Smooth muscle cell (in vitro differentiated cells): ENCODE data around the gene ASXL1. TPM values are rescaled to one million over a fixed set of nuclear protein-coding genes. Genes with fewer than 3 reads are reported as not detected.

Experiments
- DNase-seq: peaks from one replicate; lab custom pipeline; 2025; ENCODE audit not compliant: unreplicated experiment; lab: John Stamatoyannopoulos, UW
- H2AFZ ChIP-seq: fragments of 200-600 bp; sonication (generic); 2 replicates; pipeline ENCODE4 v1.6.0; 2016; ENCODE audit warnings: antibody characterized with exemption, low read depth, mild to moderate bottlenecking
- H3F3A ChIP-seq: fragments of 200-600 bp; sonication (generic); 2 replicates; pipeline ENCODE4 v1.6.0; 2017; ENCODE audit warnings: antibody characterized with exemption, low read depth
- H3K27ac ChIP-seq: fragments of 200-600 bp; sonication (generic); 2 replicates; pipeline ENCODE4 v1.5.1; 2016; ENCODE audit warnings: low read depth, mild to moderate bottlenecking
- H3K27me3 ChIP-seq: fragments of 200-600 bp; sonication (generic); 2 replicates; pipeline ENCODE4 v1.6.1; 2016; ENCODE audit warnings: low read depth, mild to moderate bottlenecking
- H3K36me3 ChIP-seq: fragments of 200-600 bp; sonication (generic); 2 replicates; pipeline ENCODE4 v1.5.1; 2016; ENCODE audit warnings: low read depth
- H3K4me1 ChIP-seq: fragments of 200-600 bp; sonication (generic); 2 replicates; pipeline ENCODE4 v1.5.1; 2016; ENCODE audit warnings: low read depth
- H3K4me2 ChIP-seq: fragments of 200-600 bp; sonication (generic); 2 replicates; pipeline ENCODE4 v1.6.0; 2016; ENCODE audit warnings: mild to moderate bottlenecking
- H3K4me3 ChIP-seq: fragments of 200-600 bp; sonication (generic); 2 replicates; pipeline ENCODE4 v1.5.1; 2016; ENCODE audit warnings: mild to moderate bottlenecking
- H3K79me2 ChIP-seq: fragments of 200-600 bp; sonication (generic); 2 replicates; pipeline ENCODE4 v1.6.0; 2016; ENCODE audit warnings: low read depth, mild to moderate bottlenecking
- H3K9ac ChIP-seq: fragments of 200-600 bp; sonication (generic); 2 replicates; pipeline ENCODE4 v1.6.0; 2016; ENCODE audit warnings: low read depth
- H3K9me3 ChIP-seq: fragments of 200-600 bp; sonication (generic); replicated peaks from 2 replicates; pipeline ENCODE4 v1.5.1; 2016; ENCODE audit warnings: low read depth
- H4K20me1 ChIP-seq: fragments of 200-600 bp; sonication (generic); 2 replicates; pipeline ENCODE4 v1.6.0; 2016; ENCODE audit warnings: low read depth
- CTCF ChIP-seq: fragments of 200-600 bp; sonication (generic); IDR thresholded peaks from 2 replicates; pipeline ENCODE4 v1.5.1; 2017; ENCODE audit warnings: borderline replicate concordance, mild to moderate bottlenecking, antibody characterized with exemption; ENCODE audit not compliant: insufficient read depth, poor library complexity, severe bottlenecking
- WGBS: methylation state at CpG from one replicate; pipeline ENCODE4 v1.1.7; 2016; ENCODE audit warnings: low lambda C conversion rate; 5-methylcytosine and 5-hydroxymethylcytosine counted together
- polyA plus RNA-seq: library from polyadenylated mRNA; unstranded; fragments of >200 nt; fragmentation: Nextera tagmentation; extraction: Ambion mirVana; gene quantifications from 2 replicates; pipeline ENCODE4 v1.2.1, GENCODE V29; 2016
- total RNA-seq: library from RNA; depleted of rRNA; stranded (reverse); fragments of >200 nt; gene quantifications from 2 replicates; pipeline ENCODE4 v1.2.3, GENCODE V29; 2014

ASXL1 gene
- total and polyA plus RNA-seq, 2 experiments from 2014 or later = 46.5 to 62.1 TPM

GRCh38 chr20:32343439-32343838 is 14.7 kb upstream of the ASXL1 start:
- no peaks in the 10 kb centered on the region for H3K27me3 ChIP-seq
- no peaks in the 10 kb centered on the region for H3K9me3 ChIP-seq
- peaks cover 8% of the 10 kb centered on the region for H3F3A ChIP-seq
- H4K20me1 ChIP-seq = no peaks in the 10 kb centered on the region
- H3K9ac ChIP-seq = no peak overlapping the region
- no peaks in the 10 kb centered on the region for H3K79me2 ChIP-seq
- no peak overlapping the region for H2AFZ ChIP-seq
- no peak overlapping the region for H3K4me2 ChIP-seq
- no peak overlapping the region for H3K27ac ChIP-seq
- no peaks in the 10 kb centered on the region for H3K36me3 ChIP-seq
- no peak for TF ChIP-seq CTCF
- no peak overlapping the region for H3K4me3 ChIP-seq
- 59% methylated on average over 3 of the region's 3 CpGs for WGBS
- H3K4me1 ChIP-seq = peaks cover 11% of the 10 kb centered on the region
- no peak for DNase-seq

- H3K27me3 ChIP-seq = no peaks in the 10 kb centered on the region
- 45% methylated on average over 7 of the region's 7 CpGs for WGBS
- peaks cover 11% of the 10 kb centered on the region for H3K4me1 ChIP-seq
- no peak for TF ChIP-seq CTCF
- H4K20me1 ChIP-seq = no peaks in the 10 kb centered on the region
- H3K79me2 ChIP-seq = no peaks in the 10 kb centered on the region
- no peak overlapping the region for H2AFZ ChIP-seq
- H3F3A ChIP-seq = peaks cover 8% of the 10 kb centered on the region
- H3K36me3 ChIP-seq = no peaks in the 10 kb centered on the region
- H3K27ac ChIP-seq = no peak overlapping the region
- no peak for DNase-seq
- no peak overlapping the region for H3K4me3 ChIP-seq
- no peaks in the 10 kb centered on the region for H3K9me3 ChIP-seq
- no peak overlapping the region for H3K9ac ChIP-seq
- H3K4me2 ChIP-seq = peak overlapping the region; percentile 13
Measured at GRCh38 chr20:32344835-32345506, 13.2 kb upstream of the ASXL1 start.

- WGBS = 83% methylated on average over 3 of the region's 3 CpGs
- peaks cover 11% of the 10 kb centered on the region for H3K4me1 ChIP-seq
- no peak for DNase-seq
- H3K9me3 ChIP-seq = no peaks in the 10 kb centered on the region
- no peak overlapping the region for H3K4me2 ChIP-seq
- TF ChIP-seq CTCF = no peak
- no peak overlapping the region for H3K4me3 ChIP-seq
- H3K9ac ChIP-seq = no peak overlapping the region
- no peaks in the 10 kb centered on the region for H4K20me1 ChIP-seq
- peaks cover 8% of the 10 kb centered on the region for H3F3A ChIP-seq
- no peak overlapping the region for H3K27ac ChIP-seq
- no peaks in the 10 kb centered on the region for H3K79me2 ChIP-seq
- no peaks in the 10 kb centered on the region for H3K27me3 ChIP-seq
- H2AFZ ChIP-seq = no peak overlapping the region
- no peaks in the 10 kb centered on the region for H3K36me3 ChIP-seq
Measured at GRCh38 chr20:32348207-32348606, 9.9 kb upstream of the ASXL1 start.

GRCh38 chr20:32350421-32350820 is 7.7 kb upstream of the ASXL1 start:
- Histone ChIP-seq H3K27me3 (no peaks in the 10 kb centered on the region), H3K27ac (no peak overlapping the region), H3K9ac (no peak overlapping the region), H3K4me2 (no peak overlapping the region), H3K9me3 (no peaks in the 10 kb centered on the region), H3K36me3 (no peaks in the 10 kb centered on the region), H3K4me1 (no peaks in the 10 kb centered on the region), H3K4me3 (no peak overlapping the region), H3F3A (peaks cover 13% of the 10 kb centered on the region), H3K79me2 (no peaks in the 10 kb centered on the region), H4K20me1 (no peaks in the 10 kb centered on the region), H2AFZ (no peak overlapping the region)
- TF ChIP-seq CTCF = no peak
- 91% methylated on average over 3 of the region's 3 CpGs for WGBS
- no peak for DNase-seq
